HG03045 (cell line): ENCODE measurements around the gene EPHA4.

Source experiments
- ATAC-seq: cut with Tn5 transposase; IDR thresholded peaks from one replicate; pipeline ENCODE4 v1.9.1; 2021; ENCODE audit warnings: mild to moderate bottlenecking, moderate library complexity; ENCODE audit not compliant: unreplicated experiment

Gene EPHA4

GRCh38 chr2:221506469-221506868 is 65.6 kb downstream of the EPHA4 start:
- no peak for ATAC-seq

- ATAC-seq, result no peak
These were observed 66.5 kb downstream of the EPHA4 start for GRCh38 chr2:221505605-221506004.

- ATAC-seq, result no peak
These were observed 67.2 kb downstream of the EPHA4 start for GRCh38 chr2:221504905-221505304.

GRCh38 chr2:221503965-221504364 is 68.1 kb downstream of the EPHA4 start:
- ATAC-seq, result no peak

GRCh38 chr2:221502270-221503010 is 69.7 kb downstream of the EPHA4 start:
- ATAC-seq, result no peak

GRCh38 chr2:221501883-221502269 is 70.2 kb downstream of the EPHA4 start:
- no peak for ATAC-seq

- ATAC-seq, result no peak
These were observed 70.8 kb downstream of the EPHA4 start for GRCh38 chr2:221501210-221501882.

- ATAC-seq, result no peak
These were observed 71.4 kb downstream of the EPHA4 start for GRCh38 chr2:221500501-221501209.

GRCh38 chr2:221495731-221496130 is 76.4 kb downstream of the EPHA4 start:
- no peak for ATAC-seq

- no peak for ATAC-seq
These were observed 77.5 kb downstream of the EPHA4 start for GRCh38 chr2:221494556-221494955.

GRCh38 chr2:221493391-221493790 is 78.7 kb downstream of the EPHA4 start:
- no peak for ATAC-seq

GRCh38 chr2:221492636-221493035 is 79.5 kb downstream of the EPHA4 start:
- no peak for ATAC-seq

- no peak for ATAC-seq
These were observed 81.5 kb downstream of the EPHA4 start for GRCh38 chr2:221490506-221491060.

- ATAC-seq, result no peak
These were observed 83.8 kb downstream of the EPHA4 start for GRCh38 chr2:221488136-221488807.

GRCh38 chr2:221486106-221486505 is 86.0 kb downstream of the EPHA4 start:
- no peak for ATAC-seq

GRCh38 chr2:221485503-221485870 is 86.6 kb downstream of the EPHA4 start:
- ATAC-seq, result no peak

- no peak for ATAC-seq
These were observed 87.2 kb downstream of the EPHA4 start for GRCh38 chr2:221484761-221485502.

GRCh38 chr2:221482666-221483455 is 89.2 kb downstream of the EPHA4 start:
- no peak for ATAC-seq

- ATAC-seq, result no peak
These were observed 91.3 kb downstream of the EPHA4 start for GRCh38 chr2:221480821-221481220.

- no peak for ATAC-seq
These were observed 91.9 kb downstream of the EPHA4 start for GRCh38 chr2:221480163-221480562.
